ENCODE data around the gene ASS1. TPM values are rescaled to one million over a fixed set of nuclear protein-coding genes. Genes with fewer than 3 reads are reported as not detected.

Gene ASS1
- total and polyA plus RNA-seq, 3 experiments from 2014 or later, result 2.3 to 3.4 TPM; not detected in 1

DNA sequence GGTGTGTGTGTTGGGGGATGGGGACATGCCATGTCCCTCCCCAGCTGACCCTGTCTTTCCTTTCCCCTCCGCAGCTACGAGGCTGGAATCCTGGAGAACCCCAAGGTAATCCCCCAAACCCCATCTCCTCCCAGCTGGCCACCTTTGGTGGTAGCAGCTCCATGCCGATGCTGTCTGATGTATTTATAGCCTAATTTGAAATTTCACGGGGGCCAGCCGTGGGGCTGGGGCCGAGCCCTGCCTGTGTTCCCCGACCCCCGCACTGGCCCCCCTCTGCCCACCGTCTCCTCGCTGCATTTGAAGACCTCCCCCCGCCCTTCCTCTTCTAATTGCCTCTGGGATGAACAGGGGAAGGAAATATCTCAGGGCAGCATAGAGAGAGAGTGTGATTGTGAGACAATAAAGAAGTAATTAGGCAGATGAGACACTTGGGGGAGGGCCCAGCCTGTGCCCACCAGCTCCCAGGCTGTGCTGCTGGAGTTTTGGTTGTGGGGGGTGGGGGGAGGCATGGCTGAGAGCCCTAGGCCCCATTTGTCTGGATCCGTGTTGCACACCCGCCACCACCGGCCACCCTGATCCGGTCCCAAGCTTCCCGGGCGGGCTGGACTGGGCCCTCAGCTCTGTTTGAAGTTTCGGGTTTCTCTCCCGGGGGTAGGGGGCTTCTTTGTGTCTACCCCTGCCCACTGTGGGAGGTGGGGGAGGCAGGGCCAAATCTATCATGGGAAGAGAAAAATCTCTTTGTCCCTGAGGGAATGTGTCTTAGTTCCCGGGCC is 26.8 kb downstream of the ASS1 start:
- POLR2A ChIA-PET, result no interaction called here
- peaks cover 29 to 56% of the 10 kb centered on the region in 2 donors for H3K27me3 Mint-ChIP-seq
- Histone ChIP-seq H3K9me3 (ENCODE audit: low read length) (no peaks in the 10 kb centered on the region), H3K4me1 (ENCODE audit: insufficient read depth, low read length) (no peaks in the 10 kb centered on the region), H3K27ac (ENCODE audit: low read depth, low read length) (no peak overlapping the region), H3K36me3 (ENCODE audit: insufficient read depth, low read length) (no peaks in the 10 kb centered on the region), H3K27me3 (ENCODE audit: insufficient read depth, low read length, poor library complexity, severe bottlenecking) (peaks cover 10% of the 10 kb centered on the region), H3K4me3 (ENCODE audit: low read length) (no peak overlapping the region)
- H3K4me3 Mint-ChIP-seq, result no peak overlapping the region
- no peak for DNase-seq
- no peaks in the 10 kb centered on the region for H3K36me3 Mint-ChIP-seq
- H3K4me1 Mint-ChIP-seq, result peaks cover 0 to 8% (median 0%) of the 10 kb centered on the region in 3 donors
- no peak overlapping the region for H3K27ac Mint-ChIP-seq
- CTCF ChIA-PET, result interaction anchor here (1.1 to 1.2 kb wide), 3 partner anchors 9 to 11 kb away, joined by 3 to 4 read pairs (median 3); no protein-coding TSS in a partner anchor
- no peaks in the 10 kb centered on the region for H3K9me3 Mint-ChIP-seq

DNA sequence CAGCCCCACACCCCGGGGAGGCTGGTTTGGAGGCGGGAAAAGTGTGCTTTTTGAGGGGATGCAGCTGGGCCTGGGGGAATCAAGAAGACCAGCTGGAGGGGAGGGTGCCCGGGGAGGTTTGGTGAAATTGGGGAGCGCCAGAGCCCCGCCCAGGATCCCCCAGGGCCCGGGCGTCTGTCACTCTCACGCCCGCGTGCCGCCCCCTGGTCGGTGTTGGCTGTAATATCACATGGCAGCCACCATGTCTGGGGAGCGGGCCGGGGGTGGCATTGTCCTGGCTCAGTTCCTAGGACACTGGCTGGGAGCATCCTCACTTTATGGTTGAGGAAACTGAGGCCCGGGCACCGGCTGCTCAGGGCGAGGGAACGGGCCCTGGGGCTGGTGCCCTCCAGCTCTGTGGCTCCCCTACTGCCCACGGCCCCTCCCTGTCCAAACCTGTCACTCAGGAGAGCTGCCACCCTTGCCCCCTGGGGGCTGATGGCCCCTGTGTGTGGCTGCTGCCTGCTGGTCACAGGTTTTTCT is 27.5 kb downstream of the ASS1 start:
- H3K36me3 Mint-ChIP-seq, result no peaks in the 10 kb centered on the region
- no peak overlapping the region for H3K4me3 ChIP-seq (ENCODE audit: low read length)
- H3K9me3 Mint-ChIP-seq, result no peaks in the 10 kb centered on the region
- ChIA-PET POLR2A (no interaction called here), CTCF (interaction anchor here (1.2 to 1.6 kb wide), 2 partner anchors 10 to 11 kb away, joined by 3 to 4 read pairs; no protein-coding TSS in a partner anchor)
- no peak overlapping the region for H3K4me3 Mint-ChIP-seq
- H3K27ac ChIP-seq (ENCODE audit: low read depth, low read length), result no peak overlapping the region
- no peaks in the 10 kb centered on the region for H3K36me3 ChIP-seq (ENCODE audit: insufficient read depth, low read length)
- peaks cover 0 to 8% (median 0%) of the 10 kb centered on the region in 3 donors for H3K4me1 Mint-ChIP-seq
- no peaks in the 10 kb centered on the region for H3K9me3 ChIP-seq (ENCODE audit: low read length)
- peaks cover 10% of the 10 kb centered on the region for H3K27me3 ChIP-seq (ENCODE audit: insufficient read depth, low read length, poor library complexity, severe bottlenecking)
- peaks cover 24 to 52% of the 10 kb centered on the region in 2 donors for H3K27me3 Mint-ChIP-seq
- no peak overlapping the region for H3K27ac Mint-ChIP-seq
- DNase-seq, result no peak
- no peaks in the 10 kb centered on the region for H3K4me1 ChIP-seq (ENCODE audit: insufficient read depth, low read length)

DNA sequence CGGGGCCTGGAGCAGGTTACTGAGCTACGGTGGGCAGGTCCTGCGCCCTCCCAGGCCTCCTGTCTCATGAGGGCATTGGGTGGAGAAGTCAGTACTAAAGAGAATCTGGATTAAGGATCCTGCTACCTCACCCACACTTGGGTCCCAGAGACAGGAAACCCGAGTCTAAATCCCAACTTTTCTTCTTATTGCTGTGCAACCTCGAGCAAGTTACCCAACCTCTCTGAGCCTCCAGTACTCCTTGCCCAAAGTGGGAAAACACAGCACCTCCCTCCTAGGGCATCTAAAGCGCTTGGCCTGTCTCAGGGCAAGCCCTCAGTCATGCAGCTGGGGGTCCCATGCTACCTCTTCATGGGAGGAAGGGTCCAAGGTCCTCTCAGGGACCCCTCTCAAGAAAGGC is 28.2 kb downstream of the ASS1 start:
- no peak for DNase-seq
- peaks cover 0 to 5% (median 0%) of the 10 kb centered on the region in 3 donors for H3K4me1 Mint-ChIP-seq
- Histone ChIP-seq H3K9me3 (ENCODE audit: low read length) (no peaks in the 10 kb centered on the region), H3K4me1 (ENCODE audit: insufficient read depth, low read length) (no peaks in the 10 kb centered on the region), H3K4me3 (ENCODE audit: low read length) (no peak overlapping the region), H3K27ac (ENCODE audit: low read depth, low read length) (no peak overlapping the region), H3K27me3 (ENCODE audit: insufficient read depth, low read length, poor library complexity, severe bottlenecking) (peaks cover 6% of the 10 kb centered on the region), H3K36me3 (ENCODE audit: insufficient read depth, low read length) (no peaks in the 10 kb centered on the region)
- ChIA-PET CTCF (interaction anchor here (1.2 to 1.6 kb wide), 2 partner anchors 10 to 12 kb away, joined by 3 to 4 read pairs; no protein-coding TSS in a partner anchor), POLR2A (no interaction called here)
- H3K27ac Mint-ChIP-seq, result no peak overlapping the region
- peaks cover 17 to 44% of the 10 kb centered on the region in 2 donors for H3K27me3 Mint-ChIP-seq
- no peak overlapping the region for H3K4me3 Mint-ChIP-seq
- no peaks in the 10 kb centered on the region for H3K9me3 Mint-ChIP-seq
- no peaks in the 10 kb centered on the region for H3K36me3 Mint-ChIP-seq

DNA sequence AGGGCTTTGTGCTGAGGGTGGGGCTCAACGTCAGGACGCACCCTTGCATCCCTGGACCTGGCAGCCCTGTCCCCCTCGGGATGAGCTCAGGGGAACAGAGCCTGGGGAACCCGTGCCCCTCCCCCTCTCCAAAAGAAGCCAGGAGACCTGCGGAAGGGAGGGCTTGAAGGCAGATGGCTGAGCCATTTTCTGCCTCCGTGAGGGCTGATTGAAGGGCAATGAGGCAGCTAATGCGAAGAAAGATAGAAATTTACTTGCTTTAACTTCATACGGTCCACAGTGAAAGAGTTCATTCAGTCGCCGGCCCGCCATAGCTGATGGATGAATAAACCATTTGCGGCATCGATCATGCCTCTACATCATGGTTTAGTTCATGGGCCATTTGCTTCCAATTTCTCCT is 28.8 kb downstream of the ASS1 start:
- ChIA-PET CTCF (interaction anchor here (1.6 to 2.3 kb wide), 2 partner anchors 8 to 11 kb away, joined by 3 to 6 read pairs; no protein-coding TSS in a partner anchor), POLR2A (no interaction called here)
- no peaks in the 10 kb centered on the region for H3K36me3 Mint-ChIP-seq
- Histone ChIP-seq H3K27me3 (ENCODE audit: insufficient read depth, low read length, poor library complexity, severe bottlenecking) (peaks cover 6% of the 10 kb centered on the region), H3K4me3 (ENCODE audit: low read length) (no peak overlapping the region), H3K4me1 (ENCODE audit: insufficient read depth, low read length) (no peaks in the 10 kb centered on the region), H3K9me3 (ENCODE audit: low read length) (no peaks in the 10 kb centered on the region), H3K27ac (ENCODE audit: low read depth, low read length) (no peak overlapping the region), H3K36me3 (ENCODE audit: insufficient read depth, low read length) (no peaks in the 10 kb centered on the region)
- H3K4me1 Mint-ChIP-seq, result peaks cover 0 to 5% (median 0%) of the 10 kb centered on the region in 3 donors
- H3K27ac Mint-ChIP-seq, result no peak overlapping the region
- no peaks in the 10 kb centered on the region for H3K9me3 Mint-ChIP-seq
- H3K4me3 Mint-ChIP-seq, result no peak overlapping the region
- H3K27me3 Mint-ChIP-seq, result peaks cover 13 to 43% of the 10 kb centered on the region in 2 donors
- no peak for DNase-seq

DNA sequence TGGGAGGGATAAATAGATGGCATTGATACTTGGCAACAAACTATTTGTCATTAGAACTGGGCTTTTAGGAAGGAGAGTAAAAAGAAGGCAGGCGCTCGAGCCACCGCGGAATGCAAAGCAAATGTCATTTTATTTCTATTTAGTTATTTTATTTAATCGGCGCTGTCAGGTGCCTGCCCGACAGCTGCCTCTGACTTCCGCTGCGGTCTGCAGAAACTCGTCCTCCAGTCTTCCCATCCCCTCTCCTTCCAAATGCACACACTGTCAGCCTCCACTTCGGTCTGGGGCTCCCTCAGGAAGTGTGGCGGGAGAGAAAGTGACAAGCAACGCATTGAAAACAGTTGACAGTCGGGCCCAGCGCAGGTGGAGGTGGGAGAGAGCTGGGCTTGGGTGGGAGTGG is 29.3 kb downstream of the ASS1 start:
- Histone ChIP-seq H3K9me3 (ENCODE audit: low read length) (no peaks in the 10 kb centered on the region), H3K4me3 (ENCODE audit: low read length) (no peak overlapping the region), H3K36me3 (ENCODE audit: insufficient read depth, low read length) (no peaks in the 10 kb centered on the region), H3K27me3 (ENCODE audit: insufficient read depth, low read length, poor library complexity, severe bottlenecking) (peaks cover 6% of the 10 kb centered on the region), H3K4me1 (ENCODE audit: insufficient read depth, low read length) (no peaks in the 10 kb centered on the region), H3K27ac (ENCODE audit: low read depth, low read length) (no peak overlapping the region)
- Mint-ChIP-seq H3K4me3 (no peak overlapping the region), H3K27me3 (peaks cover 13 to 40% of the 10 kb centered on the region in 2 donors), H3K9me3 (no peaks in the 10 kb centered on the region), H3K36me3 (no peaks in the 10 kb centered on the region), H3K4me1 (peaks cover 0 to 5% (median 0%) of the 10 kb centered on the region in 3 donors), H3K27ac (no peak overlapping the region)
- ChIA-PET CTCF (interaction anchor here (1.1 to 2.3 kb wide), 2 partner anchors 9 to 573 kb away, joined by 3 to 6 read pairs; no protein-coding TSS in a partner anchor), POLR2A (no interaction called here)
- no peak for DNase-seq

DNA sequence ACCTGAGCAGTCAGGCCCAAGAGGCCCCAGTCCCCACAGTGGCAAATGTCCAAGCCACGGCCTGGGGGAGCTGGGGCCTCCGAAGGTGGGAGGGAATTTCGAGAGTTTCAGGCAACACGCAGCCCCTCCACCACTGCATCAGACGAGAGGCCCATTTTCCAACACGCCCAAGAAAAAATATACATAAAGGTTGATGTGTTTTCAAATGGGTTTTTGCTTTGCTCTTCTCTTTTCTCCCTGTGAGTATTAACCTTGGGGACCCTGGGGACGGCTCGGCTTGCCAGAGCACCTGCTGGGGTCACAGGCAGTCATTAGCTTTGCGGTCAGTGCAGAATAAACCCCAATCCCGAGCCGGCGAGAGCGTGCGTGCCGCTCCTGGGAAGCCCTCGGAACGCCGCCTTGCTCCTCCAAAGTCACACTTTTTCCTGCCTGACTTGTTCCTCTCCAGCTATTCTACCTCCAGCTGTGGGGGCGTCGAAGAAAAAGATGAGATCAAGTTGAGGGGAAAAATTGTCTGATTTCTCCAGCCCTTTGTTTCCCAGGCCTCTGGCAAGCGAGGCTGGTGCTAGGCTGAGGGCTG is 31.5 kb downstream of the ASS1 start:
- Mint-ChIP-seq H3K36me3 (no peaks in the 10 kb centered on the region), H3K9me3 (no peaks in the 10 kb centered on the region), H3K4me1 (peaks cover 0 to 5% (median 0%) of the 10 kb centered on the region in 3 donors), H3K27ac (no peak overlapping the region), H3K27me3 (peaks cover 9 to 33% of the 10 kb centered on the region in 2 donors), H3K4me3 (no peak overlapping the region)
- no peak overlapping the region for H3K4me3 ChIP-seq (ENCODE audit: low read length)
- H3K27ac ChIP-seq (ENCODE audit: low read depth, low read length), result no peak overlapping the region
- no peaks in the 10 kb centered on the region for H3K4me1 ChIP-seq (ENCODE audit: insufficient read depth, low read length)
- H3K36me3 ChIP-seq (ENCODE audit: insufficient read depth, low read length), result no peaks in the 10 kb centered on the region
- ChIA-PET CTCF (interaction anchor here (1.2 kb wide), 1 partner anchor 16 kb away, joined by 3 read pairs; no protein-coding TSS in a partner anchor), POLR2A (no interaction called here)
- DNase-seq, result no peak
- H3K9me3 ChIP-seq (ENCODE audit: low read length), result no peaks in the 10 kb centered on the region
- peaks cover 6% of the 10 kb centered on the region for H3K27me3 ChIP-seq (ENCODE audit: insufficient read depth, low read length, poor library complexity, severe bottlenecking)

DNA sequence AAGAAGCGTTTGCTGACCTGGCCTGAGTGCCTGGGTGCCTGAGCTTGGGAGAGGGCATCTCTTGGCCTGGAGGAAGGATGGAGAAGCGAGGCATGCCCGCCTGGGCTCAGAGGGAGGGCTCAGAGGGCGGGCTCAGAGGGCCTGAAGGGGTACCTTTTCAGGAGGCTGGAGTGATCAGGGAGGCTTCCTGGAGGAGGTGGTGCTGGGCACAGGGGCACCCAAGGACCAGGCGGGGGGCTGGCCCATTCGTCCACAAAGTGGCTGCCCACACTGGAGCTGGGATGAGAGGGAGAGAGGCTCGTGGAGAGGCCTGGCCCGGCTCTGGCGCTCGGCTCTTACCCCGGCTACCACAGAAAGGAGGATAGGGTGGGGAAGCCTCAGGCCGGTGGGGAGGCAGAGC is 32.8 kb downstream of the ASS1 start:
- no peak for DNase-seq
- H3K9me3 Mint-ChIP-seq, result no peaks in the 10 kb centered on the region
- Histone ChIP-seq H3K9me3 (ENCODE audit: low read length) (no peaks in the 10 kb centered on the region), H3K4me1 (ENCODE audit: insufficient read depth, low read length) (no peaks in the 10 kb centered on the region), H3K4me3 (ENCODE audit: low read length) (no peak overlapping the region), H3K27me3 (ENCODE audit: insufficient read depth, low read length, poor library complexity, severe bottlenecking) (peaks cover 6% of the 10 kb centered on the region), H3K27ac (ENCODE audit: low read depth, low read length) (no peak overlapping the region), H3K36me3 (ENCODE audit: insufficient read depth, low read length) (no peaks in the 10 kb centered on the region)
- H3K27me3 Mint-ChIP-seq, result peaks cover 12 to 23% of the 10 kb centered on the region in 2 donors
- no peaks in the 10 kb centered on the region for H3K36me3 Mint-ChIP-seq
- CTCF ChIA-PET, result no interaction called here
- POLR2A ChIA-PET, result no interaction called here
- no peak overlapping the region for H3K4me3 Mint-ChIP-seq
- peaks cover 0 to 5% (median 0%) of the 10 kb centered on the region in 3 donors for H3K4me1 Mint-ChIP-seq
- no peak overlapping the region for H3K27ac Mint-ChIP-seq

DNA sequence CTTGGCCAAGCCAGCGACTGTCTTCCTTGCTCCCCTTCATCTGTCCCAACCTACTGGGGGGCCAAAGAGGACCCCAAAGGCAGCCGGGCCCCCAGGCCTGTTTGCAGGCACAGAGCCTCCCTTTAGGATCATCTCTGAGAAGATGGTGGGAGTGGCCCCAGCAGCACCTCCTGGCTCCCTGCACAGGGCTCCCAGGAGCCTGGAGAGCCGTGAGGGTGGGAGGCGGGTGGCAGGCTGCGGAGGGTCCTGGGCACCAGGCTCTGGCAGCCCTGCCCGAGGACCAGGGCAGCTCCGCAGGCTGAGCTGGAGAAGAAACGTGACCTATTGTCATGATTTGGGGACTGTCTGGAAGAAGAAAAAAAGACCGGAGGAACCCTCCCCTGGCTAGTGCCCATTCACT is 33.4 kb downstream of the ASS1 start:
- CTCF ChIA-PET, result no interaction called here
- peaks cover 14 to 21% of the 10 kb centered on the region in 2 donors for H3K27me3 Mint-ChIP-seq
- Histone ChIP-seq H3K9me3 (ENCODE audit: low read length) (no peaks in the 10 kb centered on the region), H3K27me3 (ENCODE audit: insufficient read depth, low read length, poor library complexity, severe bottlenecking) (peaks cover under 1% of the 10 kb centered on the region), H3K27ac (ENCODE audit: low read depth, low read length) (no peak overlapping the region), H3K36me3 (ENCODE audit: insufficient read depth, low read length) (no peaks in the 10 kb centered on the region), H3K4me3 (ENCODE audit: low read length) (no peak overlapping the region), H3K4me1 (ENCODE audit: insufficient read depth, low read length) (no peaks in the 10 kb centered on the region)
- no peaks in the 10 kb centered on the region for H3K36me3 Mint-ChIP-seq
- H3K27ac Mint-ChIP-seq, result no peak overlapping the region
- H3K4me1 Mint-ChIP-seq, result peaks cover 0 to 5% (median 0%) of the 10 kb centered on the region in 3 donors
- H3K4me3 Mint-ChIP-seq, result no peak overlapping the region
- H3K9me3 Mint-ChIP-seq, result no peaks in the 10 kb centered on the region
- DNase-seq, result no peak
- POLR2A ChIA-PET, result no interaction called here

All from CD8-positive, alpha-beta memory T cell (primary cell).